Suprapubic skin (tissue), 4 donors: ENCODE measurements around the gene PPIF. TPM values are rescaled to one million over a fixed set of nuclear protein-coding genes. Genes with fewer than 3 reads are reported as not detected.
A peak's percentile ranks its signal among the peaks of the same experiment; 100 is the strongest.

ENCODE experiments used
- DNase-seq, 2 donors: peaks; one replicate each; pipeline ENCODE4 v3.0.0-alpha.2; 2019; ENCODE audit warnings: low spot score in 2 of 2
- H3K27ac ChIP-seq: fragments of 200-600 bp; sonication (generic); one replicate; pipeline ENCODE4 v1.5.1; 2019
- H3K27me3 ChIP-seq: fragments of 200-600 bp; sonication (generic); one replicate; pipeline ENCODE4 v1.5.1; 2019
- H3K36me3 ChIP-seq: fragments of 200-600 bp; sonication (generic); one replicate; pipeline ENCODE4 v1.5.1; 2019
- H3K4me1 ChIP-seq: fragments of 200-600 bp; sonication (generic); one replicate; pipeline ENCODE4 v1.5.1; 2019
- H3K4me3 ChIP-seq: fragments of 200-600 bp; sonication (generic); one replicate; pipeline ENCODE4 v1.5.1; 2019; ENCODE audit warnings: mild to moderate bottlenecking
- H3K9me3 ChIP-seq: fragments of 200-600 bp; sonication (generic); one replicate; pipeline ENCODE4 v1.5.1; 2019
- EP300 ChIP-seq: sonication (generic); formaldehyde crosslinking; IDR thresholded peaks from one replicate; pipeline ENCODE4 v1.6.1; 2017; ENCODE audit warnings: antibody characterized with exemption
- POLR2A ChIP-seq, 2 donors: fragments of 450-650 bp; IDR thresholded peaks; one replicate each; pipeline ENCODE4 v1.6.1; 2017; ENCODE audit warnings: antibody characterized with exemption in 2 of 2, mild to moderate bottlenecking in 2 of 2, moderate library complexity in 2 of 2
- POLR2AphosphoS5 ChIP-seq, 3 donors: sonication (generic); formaldehyde crosslinking; IDR thresholded peaks; one replicate each; pipeline ENCODE4 v1.6.1; 2017; ENCODE audit warnings: antibody characterized with exemption in 3 of 3
- WGBS: methylation state at CpG from one replicate; pipeline ENCODE4 v1.1.5; 2018; 5-methylcytosine and 5-hydroxymethylcytosine counted together
- total RNA-seq, 4 donors: library from RNA; depleted of rRNA; stranded (reverse); fragments of >200 nt; gene quantifications; one replicate each; pipeline ENCODE4 v1.1.0, GENCODE V29; 2016
- TF ChIP-seq, protein P1 (sequence below), 2 donors: fragments of 200-600 bp in 1 of 2; fragments of 450-650 bp in 1 of 2; sonication (generic) in 1 of 2; IDR thresholded peaks; one replicate each; pipeline ENCODE4 v1.5.1; 2016 to 2019; ENCODE audit warnings: antibody characterized with exemption in 2 of 2, mild to moderate bottlenecking in 1 of 2, moderate library complexity in 1 of 2

PPIF gene
- total RNA-seq, 4 donors from 2014 or later = 41.0 to 92.8 (median 71.1) TPM

DNA sequence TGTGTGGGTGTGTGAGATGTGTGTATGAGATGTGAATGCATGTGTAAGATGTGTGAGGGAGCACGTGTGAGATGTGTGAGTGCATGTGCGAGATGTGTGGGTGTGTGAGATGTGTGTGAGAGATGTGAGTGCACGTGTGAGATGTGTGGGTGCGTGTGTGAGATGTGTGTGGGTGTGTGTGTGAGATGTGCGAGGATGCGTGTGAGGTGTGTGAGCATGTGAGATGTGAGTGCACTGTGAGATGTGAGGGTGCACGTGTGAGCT is 31.0 kb downstream of the PPIF start:
- no peaks in the 10 kb centered on the region for H3K9me3 ChIP-seq
- H3K4me1 ChIP-seq = peaks cover 39% of the 10 kb centered on the region
- no peaks in the 10 kb centered on the region for H3K27me3 ChIP-seq
- no peak overlapping the region for H3K27ac ChIP-seq
- no peak overlapping the region for H3K4me3 ChIP-seq
- peak in 1 of 2 donors; percentile 45 for DNase-seq
- whole genome bisulfite sequencing = 90% methylated on average over 7 of the region's 7 CpGs
- H3K36me3 ChIP-seq = no peaks in the 10 kb centered on the region
- TF ChIP-seq, protein P1, sequence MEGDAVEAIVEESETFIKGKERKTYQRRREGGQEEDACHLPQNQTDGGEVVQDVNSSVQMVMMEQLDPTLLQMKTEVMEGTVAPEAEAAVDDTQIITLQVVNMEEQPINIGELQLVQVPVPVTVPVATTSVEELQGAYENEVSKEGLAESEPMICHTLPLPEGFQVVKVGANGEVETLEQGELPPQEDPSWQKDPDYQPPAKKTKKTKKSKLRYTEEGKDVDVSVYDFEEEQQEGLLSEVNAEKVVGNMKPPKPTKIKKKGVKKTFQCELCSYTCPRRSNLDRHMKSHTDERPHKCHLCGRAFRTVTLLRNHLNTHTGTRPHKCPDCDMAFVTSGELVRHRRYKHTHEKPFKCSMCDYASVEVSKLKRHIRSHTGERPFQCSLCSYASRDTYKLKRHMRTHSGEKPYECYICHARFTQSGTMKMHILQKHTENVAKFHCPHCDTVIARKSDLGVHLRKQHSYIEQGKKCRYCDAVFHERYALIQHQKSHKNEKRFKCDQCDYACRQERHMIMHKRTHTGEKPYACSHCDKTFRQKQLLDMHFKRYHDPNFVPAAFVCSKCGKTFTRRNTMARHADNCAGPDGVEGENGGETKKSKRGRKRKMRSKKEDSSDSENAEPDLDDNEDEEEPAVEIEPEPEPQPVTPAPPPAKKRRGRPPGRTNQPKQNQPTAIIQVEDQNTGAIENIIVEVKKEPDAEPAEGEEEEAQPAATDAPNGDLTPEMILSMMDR (IDR thresholded peaks at IDR 0.05) = no peak
- TF ChIP-seq EP300 = no peak
- no peak for TF ChIP-seq POLR2A (IDR thresholded peaks at IDR 0.05)
- no peak for TF ChIP-seq POLR2AphosphoS5 (IDR thresholded peaks at IDR 0.05)

DNA sequence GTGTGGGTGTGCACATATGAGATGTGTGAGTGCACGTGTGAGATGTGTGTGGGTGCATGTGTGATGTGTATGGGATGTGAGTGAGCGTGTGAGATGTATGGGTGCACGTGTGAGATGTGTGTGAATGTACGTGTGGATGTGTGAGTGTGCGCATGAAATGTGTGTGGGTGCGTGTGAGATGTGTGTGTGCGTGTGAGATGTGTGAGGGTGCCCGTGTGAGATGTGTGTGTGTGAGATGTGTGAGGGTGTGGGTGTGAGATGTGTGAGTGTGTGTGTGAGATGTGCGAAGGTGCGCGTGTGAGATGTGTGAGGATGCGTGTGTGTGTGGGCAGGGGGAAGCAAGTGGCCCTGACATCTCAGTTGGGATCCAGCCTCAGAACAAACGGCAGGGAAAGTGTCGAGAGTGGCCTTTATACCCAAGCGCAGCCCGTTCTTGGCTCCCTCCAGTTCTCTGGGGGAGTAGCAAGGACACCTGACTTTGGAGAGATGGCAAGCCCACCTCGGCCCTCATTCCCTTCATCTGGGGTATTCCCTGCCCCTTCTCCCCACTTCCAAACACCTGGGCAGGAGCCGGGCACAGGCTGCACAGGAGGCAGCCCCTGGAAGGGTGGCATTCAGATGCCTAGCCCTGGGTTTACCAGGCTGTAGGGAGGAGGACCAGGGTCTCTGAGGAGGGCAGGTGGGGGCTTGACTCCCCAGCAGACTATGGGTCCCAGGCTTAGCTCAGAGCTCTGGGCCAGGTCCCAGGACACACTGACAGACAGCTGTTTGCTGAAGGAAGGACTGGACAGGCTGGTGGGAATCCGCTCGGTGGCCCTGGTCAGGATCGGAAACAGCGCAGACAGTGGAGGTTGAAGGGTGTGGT is 31.6 kb downstream of the PPIF start:
- Histone ChIP-seq H3K4me3 (no peak overlapping the region), H3K36me3 (no peaks in the 10 kb centered on the region), H3K27me3 (no peaks in the 10 kb centered on the region), H3K27ac (no peak overlapping the region), H3K9me3 (no peaks in the 10 kb centered on the region), H3K4me1 (peaks cover 39% of the 10 kb centered on the region)
- 82% methylated on average over 22 of the region's 22 CpGs for WGBS
- DNase-seq = peak; percentile 50 to 72
- TF ChIP-seq POLR2A (IDR thresholded peaks at IDR 0.05) (no peak), EP300 (no peak), POLR2AphosphoS5 (IDR thresholded peaks at IDR 0.05) (no peak)
- TF ChIP-seq, protein P1 (IDR thresholded peaks at IDR 0.05) = no peak

DNA sequence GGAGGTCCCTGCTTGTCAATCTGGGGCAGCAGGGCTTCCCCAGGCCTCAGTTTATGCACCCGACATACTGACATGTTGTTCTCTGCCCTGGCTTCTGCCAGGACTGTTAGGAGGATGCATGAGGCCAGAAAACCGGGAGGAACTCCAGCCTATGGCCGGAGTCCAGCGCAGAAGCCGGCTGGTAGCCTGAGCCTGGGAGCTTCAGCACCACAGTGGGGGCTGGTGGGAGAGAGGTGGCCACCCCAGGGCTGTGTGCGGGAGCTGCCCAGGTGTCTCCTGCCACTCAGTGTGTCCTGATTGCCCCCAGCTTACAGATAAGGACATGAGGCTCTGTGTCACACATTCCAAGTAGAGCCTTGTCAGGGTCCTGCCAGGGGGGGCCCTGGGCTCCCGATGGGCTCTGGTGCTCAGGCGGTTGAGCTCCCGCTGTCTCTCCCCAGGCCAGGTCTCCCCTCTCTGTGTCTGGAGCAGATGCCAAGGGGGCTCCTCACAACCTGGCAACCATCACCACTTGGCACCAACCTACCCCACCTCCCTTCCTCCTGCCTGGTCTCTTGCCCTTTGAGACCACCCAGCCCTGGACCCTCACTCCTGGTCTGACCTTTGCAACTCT is 32.3 kb downstream of the PPIF start:
- TF ChIP-seq EP300 (no peak), POLR2AphosphoS5 (IDR thresholded peaks at IDR 0.05) (no peak), POLR2A (IDR thresholded peaks at IDR 0.05) (no peak)
- TF ChIP-seq, protein P1 (IDR thresholded peaks at IDR 0.05) = no peak
- peak in 1 of 2 donors; percentile 75 for DNase-seq
- H3K4me3 ChIP-seq = no peak overlapping the region
- no peaks in the 10 kb centered on the region for H3K9me3 ChIP-seq
- WGBS = 68% methylated on average over 5 of the region's 9 CpGs
- H3K27ac ChIP-seq = peak overlapping the region; percentile 2
- no peaks in the 10 kb centered on the region for H3K27me3 ChIP-seq
- peaks cover 3% of the 10 kb centered on the region for H3K36me3 ChIP-seq
- peaks cover 39% of the 10 kb centered on the region for H3K4me1 ChIP-seq

DNA sequence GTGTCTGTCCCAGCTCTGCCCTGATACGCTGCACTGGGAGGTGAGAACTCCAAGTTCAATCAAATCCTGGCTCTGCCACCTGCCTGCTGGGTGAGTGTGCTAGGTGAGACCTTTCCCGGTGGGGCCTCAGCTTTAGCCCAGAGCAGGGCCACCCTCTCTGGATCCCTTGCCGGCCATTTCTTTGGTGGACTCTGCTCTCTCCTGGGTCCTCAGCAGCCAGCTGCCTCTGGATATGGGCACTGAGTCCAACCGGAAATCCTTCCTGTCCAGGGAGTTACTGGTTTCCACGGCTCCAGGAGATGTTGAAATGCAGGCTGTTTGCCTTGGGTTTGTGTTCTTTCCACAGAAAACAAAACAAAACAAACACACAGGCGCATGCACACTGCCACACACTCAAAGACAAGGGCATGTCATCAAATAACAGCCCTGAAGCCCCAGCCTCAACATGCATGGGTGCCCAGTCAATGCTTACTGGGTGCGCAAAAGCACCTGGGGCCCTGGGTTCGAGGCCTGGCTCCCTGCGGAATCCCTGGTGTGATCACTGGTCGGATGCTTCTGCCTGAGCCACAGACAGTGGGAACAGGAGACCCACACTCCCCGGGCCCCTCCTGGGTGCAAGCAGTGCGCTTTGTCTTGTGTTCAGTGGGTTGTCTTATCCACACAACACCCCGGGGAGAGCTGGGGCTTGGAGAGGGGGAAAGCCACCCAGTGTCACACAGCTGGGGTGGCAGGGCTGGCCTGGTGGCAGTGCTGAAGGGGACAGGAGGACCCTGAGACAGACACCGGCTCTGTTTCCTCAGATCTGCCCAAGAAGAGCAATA is 33.1 kb downstream of the PPIF start:
- peaks cover 6% of the 10 kb centered on the region for H3K36me3 ChIP-seq
- no peaks in the 10 kb centered on the region for H3K27me3 ChIP-seq
- WGBS = 51% methylated on average over 7 of the region's 14 CpGs
- DNase-seq = peak in 1 of 2 donors; percentile 80
- no peak overlapping the region for H3K4me3 ChIP-seq
- H3K27ac ChIP-seq = peak overlapping the region; percentile 2
- H3K4me1 ChIP-seq = peaks cover 36% of the 10 kb centered on the region
- H3K9me3 ChIP-seq = no peaks in the 10 kb centered on the region
- TF ChIP-seq, protein P1 (IDR thresholded peaks at IDR 0.05) = no peak
